ENCODE data around the gene TRIP11.

DNA sequence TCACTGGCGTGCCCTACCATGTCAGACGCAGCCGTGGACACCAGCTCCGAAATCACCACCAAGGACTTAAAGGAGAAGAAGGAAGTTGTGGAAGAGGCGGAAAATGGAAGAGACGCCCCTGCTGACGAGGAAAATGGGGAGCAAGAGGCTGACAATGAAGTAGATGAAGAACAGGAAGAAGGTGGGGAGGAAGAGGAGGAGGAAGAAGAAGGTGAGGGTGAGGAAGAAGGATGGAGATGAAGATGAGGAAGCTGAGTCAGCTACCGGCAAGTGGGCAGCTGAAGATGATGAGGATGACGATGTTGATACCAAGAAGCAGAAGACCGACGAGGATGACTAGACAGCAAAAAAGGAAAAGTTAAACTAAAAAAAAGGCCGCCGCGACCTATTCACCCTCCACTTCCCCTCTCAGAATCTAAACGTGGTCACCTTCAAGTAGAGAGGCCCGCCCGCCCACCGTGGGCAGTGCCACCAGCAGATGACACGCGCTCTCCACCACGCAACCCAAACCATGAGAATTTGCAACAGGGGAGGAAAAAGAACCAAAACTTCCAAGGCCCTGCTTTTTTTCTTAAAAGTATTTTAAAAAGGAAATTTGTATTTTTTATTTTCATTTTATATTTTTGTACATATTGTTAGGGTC is 13.2 kb downstream of the TRIP11 start:
- TF ChIP-seq EP300 (IDR thresholded peaks at IDR 0.05; ENCODE audit: borderline replicate concordance) (no peak), EGR1 (IDR thresholded peaks at IDR 0.05) (no peak), RAD21 (IDR thresholded peaks at IDR 0.05; ENCODE audit: low read depth) (no peak), ZBTB7A (IDR thresholded peaks at IDR 0.05; ENCODE audit: low read depth) (no peak), CEBPB (IDR thresholded peaks at IDR 0.05) (no peak), TAF1 (IDR thresholded peaks at IDR 0.05; ENCODE audit: low read depth) (no peak), NFIC (IDR thresholded peaks at IDR 0.05) (no peak)
- TF ChIP-seq, protein P1, sequence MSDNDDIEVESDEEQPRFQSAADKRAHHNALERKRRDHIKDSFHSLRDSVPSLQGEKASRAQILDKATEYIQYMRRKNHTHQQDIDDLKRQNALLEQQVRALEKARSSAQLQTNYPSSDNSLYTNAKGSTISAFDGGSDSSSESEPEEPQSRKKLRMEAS (IDR thresholded peaks at IDR 0.05), result no peak

Data from Ishikawa (cell line).